ENCODE data around the gene TMEM154.
A peak's percentile ranks its signal among the peaks of the same experiment; 100 is the strongest.

Gene TMEM154

DNA sequence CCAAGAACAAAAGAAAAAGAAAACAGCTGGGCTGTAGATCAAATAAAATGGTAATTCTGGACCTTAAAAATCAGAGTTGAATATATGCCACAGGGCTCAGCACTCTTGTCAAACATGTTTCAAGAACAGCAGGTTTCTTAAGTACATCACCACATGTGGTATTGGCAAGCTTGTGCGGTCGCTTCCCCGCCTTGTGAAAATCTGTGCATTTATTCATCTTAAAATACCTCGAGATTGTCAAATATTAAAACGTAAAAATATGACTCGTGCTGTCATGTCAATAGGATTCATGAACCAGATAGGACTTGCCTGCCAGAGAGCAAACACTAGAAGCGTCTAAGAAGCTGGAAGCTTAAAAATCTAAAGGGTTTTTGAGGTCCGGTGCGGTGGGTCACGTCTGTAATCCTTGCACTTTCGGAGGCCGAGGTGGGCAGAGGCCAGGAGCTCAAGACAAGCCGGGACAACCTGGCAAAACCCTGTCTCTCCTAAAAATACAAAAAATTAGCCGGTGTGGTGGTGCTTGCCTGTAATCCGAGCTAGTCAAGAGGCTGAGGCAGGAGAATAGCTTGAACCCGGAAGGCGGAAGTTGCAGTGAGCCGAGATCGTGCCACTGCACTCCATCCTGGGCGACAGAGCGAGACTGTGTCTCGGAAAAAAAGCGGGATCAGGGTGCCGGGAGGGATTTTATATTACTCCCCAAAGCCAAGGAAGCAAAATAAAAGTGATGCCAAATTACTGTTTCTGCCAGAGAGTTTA lies 40.2 kb upstream of the TMEM154 start:
- ChIA-PET POLR2A (no interaction called here), CTCF (interaction anchor here (0.6 to 1.0 kb wide), 3 partner anchors 16 to 1045 kb away, joined by 3 to 4 read pairs (median 3); no protein-coding TSS in a partner anchor)
- H3K27ac ChIP-seq (ENCODE audit: extremely low read depth, low read depth, low read length) = no peak overlapping the region
- no peak overlapping the region for H3K4me3 ChIP-seq (ENCODE audit: low read depth, low read length)
- no peaks in the 10 kb centered on the region for H3K36me3 ChIP-seq (ENCODE audit: control insufficient read depth in 2 of 2, insufficient read depth in 1 of 2, low read length in 2 of 2)
- no peak for TF ChIP-seq ZNF555 (tag by site-specific recombination; conservative IDR thresholded peaks at IDR 0.05)
- TF ChIP-seq GLIS1 (tag by site-specific recombination; IDR thresholded peaks at IDR 0.05) = no peak
- no peak for TF ChIP-seq OSR2 (tag by site-specific recombination; IDR thresholded peaks at IDR 0.05)
- TF ChIP-seq IKZF3 (tag by site-specific recombination; IDR thresholded peaks at IDR 0.05) = no peak
- no peak for TF ChIP-seq RBAK (tag by site-specific recombination; IDR thresholded peaks at IDR 0.05)
- no peak for TF ChIP-seq SP2 (tag by site-specific recombination; IDR thresholded peaks at IDR 0.05)
- no peak for TF ChIP-seq ZNF350 (tag by site-specific recombination; IDR thresholded peaks at IDR 0.05)
- TF ChIP-seq ZBTB49 (tag by site-specific recombination; IDR thresholded peaks at IDR 0.05; ENCODE audit: low read depth) = no peak
- no peak for TF ChIP-seq ZSCAN16 (tag by site-specific recombination; IDR thresholded peaks at IDR 0.05)
- no peak for TF ChIP-seq ZNF501 (tag by site-specific recombination; IDR thresholded peaks at IDR 0.05)
- H3K9me3 ChIP-seq (ENCODE audit: control insufficient read depth, insufficient read depth, low read depth, low read length) = no peaks in the 10 kb centered on the region
- no peaks in the 10 kb centered on the region for H3K4me1 ChIP-seq (ENCODE audit: control insufficient read depth, insufficient read depth, low read length)

GRCh38 chr4:152719291-152719690 lies 39.5 kb upstream of the TMEM154 start:
- POLR2A ChIA-PET = no interaction called here
- no peaks in the 10 kb centered on the region for H3K9me3 ChIP-seq (ENCODE audit: control insufficient read depth, insufficient read depth, low read depth, low read length)
- no peaks in the 10 kb centered on the region for H3K36me3 ChIP-seq (ENCODE audit: control insufficient read depth in 2 of 2, insufficient read depth in 1 of 2, low read length in 2 of 2)
- TF ChIP-seq ZNF664 (tag by site-specific recombination; IDR thresholded peaks at IDR 0.05) (no peak), ZNF621 (tag by site-specific recombination; IDR thresholded peaks at IDR 0.05) (no peak), ZNF837 (tag by site-specific recombination; IDR thresholded peaks at IDR 0.05) (no peak), ZNF202 (tag by site-specific recombination; IDR thresholded peaks at IDR 0.05; ENCODE audit: borderline replicate concordance) (no peak), ZNF529 (tag by site-specific recombination; IDR thresholded peaks at IDR 0.05; ENCODE audit: insufficient replicate concordance) (no peak), IKZF3 (tag by site-specific recombination; IDR thresholded peaks at IDR 0.05) (no peak), ZBTB20 (tag by site-specific recombination; IDR thresholded peaks at IDR 0.05) (no peak)
- no peaks in the 10 kb centered on the region for H3K4me1 ChIP-seq (ENCODE audit: control insufficient read depth, insufficient read depth, low read length)
- CTCF ChIA-PET = interaction anchor here (0.6 to 1.0 kb wide), 3 partner anchors 17 to 1046 kb away, joined by 3 to 4 read pairs (median 3); no protein-coding TSS in a partner anchor
- no peak overlapping the region for H3K4me3 ChIP-seq (ENCODE audit: low read depth, low read length)
- H3K27ac ChIP-seq (ENCODE audit: extremely low read depth, low read depth, low read length) = no peak overlapping the region

DNA sequence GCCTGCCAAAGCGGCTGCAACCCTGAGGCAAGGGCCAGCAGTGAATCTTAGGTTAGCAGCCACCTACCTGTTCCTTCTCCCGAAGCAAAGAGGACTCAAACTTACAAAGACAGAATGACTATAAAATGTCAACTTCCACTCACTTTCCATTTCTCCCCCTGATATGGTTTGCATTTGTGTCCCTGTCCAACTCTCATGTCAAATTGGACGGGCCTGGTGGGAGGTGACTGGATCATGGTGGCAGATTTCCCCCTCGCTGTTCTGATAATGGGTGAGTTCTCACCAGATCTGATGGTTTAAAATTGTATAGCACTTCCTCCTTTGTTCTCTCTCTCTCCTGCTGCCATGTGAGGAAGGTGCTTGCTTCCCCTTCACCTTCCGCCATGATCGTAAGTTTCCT lies 35.3 kb upstream of the TMEM154 start:
- Histone ChIP-seq H3K9me3 (ENCODE audit: control insufficient read depth, insufficient read depth, low read depth, low read length) (no peaks in the 10 kb centered on the region), H3K4me3 (ENCODE audit: low read depth, low read length) (no peak overlapping the region), H3K27ac (ENCODE audit: extremely low read depth, low read depth, low read length) (no peak overlapping the region), H3K4me1 (ENCODE audit: control insufficient read depth, insufficient read depth, low read length) (no peaks in the 10 kb centered on the region), H3K36me3 (ENCODE audit: control insufficient read depth in 2 of 2, insufficient read depth in 1 of 2, low read length in 2 of 2) (no peaks in the 10 kb centered on the region)
- ChIA-PET CTCF (interaction anchor here (0.6 kb wide), 1 partner anchor 64 kb away, joined by 3 read pairs; no protein-coding TSS in a partner anchor), POLR2A (no interaction called here)
- TF ChIP-seq, protein P1, sequence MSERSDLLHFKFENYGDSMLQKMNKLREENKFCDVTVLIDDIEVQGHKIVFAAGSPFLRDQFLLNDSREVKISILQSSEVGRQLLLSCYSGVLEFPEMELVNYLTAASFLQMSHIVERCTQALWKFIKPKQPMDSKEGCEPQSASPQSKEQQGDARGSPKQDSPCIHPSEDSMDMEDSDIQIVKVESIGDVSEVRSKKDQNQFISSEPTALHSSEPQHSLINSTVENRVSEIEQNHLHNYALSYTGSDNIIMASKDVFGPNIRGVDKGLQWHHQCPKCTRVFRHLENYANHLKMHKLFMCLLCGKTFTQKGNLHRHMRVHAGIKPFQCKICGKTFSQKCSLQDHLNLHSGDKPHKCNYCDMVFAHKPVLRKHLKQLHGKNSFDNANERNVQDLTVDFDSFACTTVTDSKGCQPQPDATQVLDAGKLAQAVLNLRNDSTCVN (tag by site-specific recombination; optimal IDR thresholded peaks at IDR 0.05) = no peak
- TF ChIP-seq SETDB1 (IDR thresholded peaks at IDR 0.05; ENCODE audit: insufficient read length, low read length) = peak; percentile 30
- TF ChIP-seq ZNF274 (IDR thresholded peaks at IDR 0.05; ENCODE audit: low read length) = no peak
- peak; percentile 21; the same call in 1 of the 2 replicates for TF ChIP-seq ZNF274 (tag by site-specific recombination; IDR thresholded peaks at IDR 0.05; ENCODE audit: borderline replicate concordance)
